Activated T-cell treated with anti-CD3 and anti-CD28 coated beads, Interleukin-2, amount 50 U/mL, for 4 hours (primary cell): ENCODE measurements around the gene DCAF8. TPM values are rescaled to one million over a fixed set of nuclear protein-coding genes. Genes with fewer than 3 reads are reported as not detected.
A peak's percentile ranks its signal among the peaks of the same experiment; 100 is the strongest.

Source experiments
- ATAC-seq, 2 donors: fragments of 200-7000 bp; cut with Tn5 transposase; one replicate each; pipeline ENCODE4 v1.10.0; 2021
- DNase-seq: peaks from one replicate; pipeline ENCODE4 v3.0.0-alpha.2; 2020
- H3K27me3 Mint-ChIP-seq: one replicate; pipeline ENCODE4 v1.8.0; 2021; ENCODE audit warnings: low read depth, mixed read lengths
- H3K36me3 Mint-ChIP-seq: one replicate; pipeline ENCODE4 v1.8.0; 2022; ENCODE audit warnings: mixed read lengths; ENCODE audit not compliant: insufficient read depth
- H3K4me1 Mint-ChIP-seq: one replicate; pipeline ENCODE4 v1.8.0; 2021; ENCODE audit warnings: low read depth, mixed read lengths
- H3K4me3 Mint-ChIP-seq: one replicate; pipeline ENCODE4 v1.8.0; 2021; ENCODE audit warnings: mild to moderate bottlenecking, moderate library complexity, mixed read lengths
- H3K9me3 Mint-ChIP-seq: one replicate; pipeline ENCODE4 v1.8.0; 2021; ENCODE audit warnings: mixed read lengths
- total RNA-seq, 3 donors: library from RNA; stranded (reverse); gene quantifications; one replicate each; pipeline ENCODE4 v1.2.1, GENCODE V29; 2021

The DCAF8 gene
- total RNA-seq, 3 donors from 2014 or later = 64.4 to 68.4 (median 65.0) TPM

GRCh38 chr1:160225345-160225744, 37.0 kb downstream of the DCAF8 start:
- no peaks in the 10 kb centered on the region for H3K4me1 Mint-ChIP-seq
- no peaks in the 10 kb centered on the region for H3K27me3 Mint-ChIP-seq

GRCh38 chr1:160224606-160225005, 37.7 kb downstream of the DCAF8 start:
- no peak for ATAC-seq
- no peak for DNase-seq
- no peaks in the 10 kb centered on the region for H3K4me1 Mint-ChIP-seq
- no peaks in the 10 kb centered on the region for H3K9me3 Mint-ChIP-seq
- no peaks in the 10 kb centered on the region for H3K27me3 Mint-ChIP-seq
- peaks cover 49% of the 10 kb centered on the region for H3K36me3 Mint-ChIP-seq
- no peak overlapping the region for H3K4me3 Mint-ChIP-seq

More at GRCh38 chr1:160225345-160225744, 37.0 kb downstream of the DCAF8 start:
- DNase-seq (no peak), ATAC-seq (no peak)
- H3K9me3 Mint-ChIP-seq = no peaks in the 10 kb centered on the region
- H3K36me3 Mint-ChIP-seq = peaks cover 55% of the 10 kb centered on the region
- no peak overlapping the region for H3K4me3 Mint-ChIP-seq

GRCh38 chr1:160222546-160222945, 39.8 kb downstream of the DCAF8 start:
- DNase-seq = no peak
- H3K36me3 Mint-ChIP-seq = peaks cover 39% of the 10 kb centered on the region
- no peaks in the 10 kb centered on the region for H3K27me3 Mint-ChIP-seq
- ATAC-seq = no peak
- H3K4me3 Mint-ChIP-seq = no peak overlapping the region
- no peaks in the 10 kb centered on the region for H3K4me1 Mint-ChIP-seq
- no peaks in the 10 kb centered on the region for H3K9me3 Mint-ChIP-seq

GRCh38 chr1:160221089-160221488, 41.3 kb downstream of the DCAF8 start:
- H3K9me3 Mint-ChIP-seq = no peaks in the 10 kb centered on the region

GRCh38 chr1:160220301-160220700, 42.0 kb downstream of the DCAF8 start:
- Mint-ChIP-seq H3K27me3 (no peaks in the 10 kb centered on the region), H3K4me1 (no peaks in the 10 kb centered on the region), H3K36me3 (peaks cover 52% of the 10 kb centered on the region), H3K9me3 (no peaks in the 10 kb centered on the region), H3K4me3 (no peak overlapping the region)
- ATAC-seq (no peak), DNase-seq (no peak)

More at GRCh38 chr1:160221089-160221488, 41.3 kb downstream of the DCAF8 start:
- Mint-ChIP-seq H3K27me3 (no peaks in the 10 kb centered on the region), H3K36me3 (peaks cover 44% of the 10 kb centered on the region), H3K4me1 (no peaks in the 10 kb centered on the region), H3K4me3 (no peak overlapping the region)
- no peak for DNase-seq
- no peak for ATAC-seq

GRCh38 chr1:160219062-160219929, 43.1 kb downstream of the DCAF8 start:
- no peaks in the 10 kb centered on the region for H3K4me1 Mint-ChIP-seq
- DNase-seq (no peak), ATAC-seq (no peak)
- H3K27me3 Mint-ChIP-seq = no peaks in the 10 kb centered on the region
- H3K36me3 Mint-ChIP-seq = peaks cover 53% of the 10 kb centered on the region
- no peaks in the 10 kb centered on the region for H3K9me3 Mint-ChIP-seq
- H3K4me3 Mint-ChIP-seq = no peak overlapping the region

- Mint-ChIP-seq H3K4me3 (no peak overlapping the region), H3K4me1 (no peaks in the 10 kb centered on the region), H3K9me3 (no peaks in the 10 kb centered on the region), H3K36me3 (peaks cover 49% of the 10 kb centered on the region), H3K27me3 (no peaks in the 10 kb centered on the region)
- DNase-seq = no peak
- no peak for ATAC-seq
Measured at GRCh38 chr1:160217481-160218051, 44.8 kb downstream of the DCAF8 start.

GRCh38 chr1:160216301-160216700, 46.0 kb downstream of the DCAF8 start:
- Mint-ChIP-seq H3K4me3 (no peak overlapping the region), H3K4me1 (no peaks in the 10 kb centered on the region), H3K36me3 (peaks cover 47% of the 10 kb centered on the region), H3K27me3 (no peaks in the 10 kb centered on the region), H3K9me3 (no peaks in the 10 kb centered on the region)
- ATAC-seq (no peak), DNase-seq (no peak)

GRCh38 chr1:160214481-160215140, 47.7 kb downstream of the DCAF8 start:
- Mint-ChIP-seq H3K36me3 (peaks cover 48% of the 10 kb centered on the region), H3K4me1 (peaks cover 7% of the 10 kb centered on the region), H3K9me3 (no peaks in the 10 kb centered on the region), H3K27me3 (no peaks in the 10 kb centered on the region), H3K4me3 (no peak overlapping the region)
- ATAC-seq (no peak), DNase-seq (no peak)

- H3K4me1 Mint-ChIP-seq = peaks cover 30% of the 10 kb centered on the region
- DNase-seq (no peak), ATAC-seq (no peak)
- no peaks in the 10 kb centered on the region for H3K9me3 Mint-ChIP-seq
- no peaks in the 10 kb centered on the region for H3K27me3 Mint-ChIP-seq
- peaks cover 50% of the 10 kb centered on the region for H3K36me3 Mint-ChIP-seq
- no peak overlapping the region for H3K4me3 Mint-ChIP-seq
Measured at GRCh38 chr1:160211046-160211790, 51.1 kb downstream of the DCAF8 start.

GRCh38 chr1:160210561-160210960, 51.8 kb downstream of the DCAF8 start:
- H3K9me3 Mint-ChIP-seq = no peaks in the 10 kb centered on the region
- peaks cover 43% of the 10 kb centered on the region for H3K36me3 Mint-ChIP-seq
- no peaks in the 10 kb centered on the region for H3K27me3 Mint-ChIP-seq
- ATAC-seq (no peak), DNase-seq (no peak)
- H3K4me3 Mint-ChIP-seq = no peak overlapping the region
- H3K4me1 Mint-ChIP-seq = peaks cover 33% of the 10 kb centered on the region

- H3K4me1 Mint-ChIP-seq = peaks cover 36% of the 10 kb centered on the region
- no peaks in the 10 kb centered on the region for H3K27me3 Mint-ChIP-seq
- H3K9me3 Mint-ChIP-seq = no peaks in the 10 kb centered on the region
- ATAC-seq (no peak), DNase-seq (no peak)
- peaks cover 35% of the 10 kb centered on the region for H3K36me3 Mint-ChIP-seq
- no peak overlapping the region for H3K4me3 Mint-ChIP-seq
Measured at GRCh38 chr1:160209321-160210046, 52.9 kb downstream of the DCAF8 start.

GRCh38 chr1:160208557-160209320, 53.6 kb downstream of the DCAF8 start:
- Mint-ChIP-seq H3K4me3 (peak overlapping the region; percentile 0), H3K9me3 (no peaks in the 10 kb centered on the region), H3K4me1 (peaks cover 43% of the 10 kb centered on the region), H3K27me3 (no peaks in the 10 kb centered on the region), H3K36me3 (peaks cover 31% of the 10 kb centered on the region)
- ATAC-seq (no peak), DNase-seq (no peak)
